GM21381 (cell line): ENCODE data around the gene OPA3.
A peak's percentile ranks its signal among the peaks of the same experiment; 100 is the strongest.

ENCODE experiments used
- ATAC-seq: cut with Tn5 transposase; IDR thresholded peaks from one replicate; pipeline ENCODE4 v1.9.1; 2021; ENCODE audit warnings: mild to moderate bottlenecking, moderate library complexity; ENCODE audit not compliant: unreplicated experiment

OPA3 gene

DNA sequence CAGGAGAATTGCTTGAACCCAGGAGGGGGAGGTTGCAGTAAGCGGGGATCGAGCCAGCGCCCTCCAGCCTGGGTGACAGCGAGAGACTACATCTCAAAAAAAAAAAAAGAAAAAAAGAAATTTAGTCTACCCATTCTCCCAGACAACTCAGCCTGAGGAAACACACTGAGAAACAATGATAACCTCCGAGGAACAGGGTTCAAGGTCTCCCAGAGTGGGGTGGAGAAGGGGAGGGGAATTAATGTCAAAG, 78.7 kb downstream of the OPA3 start:
- ATAC-seq: no peak

GRCh38 chr19:45505151-45505995, 79.2 kb downstream of the OPA3 start:
- no peak for ATAC-seq

- no peak for ATAC-seq
These were observed 80.7 kb downstream of the OPA3 start for GRCh38 chr19:45503909-45504308.

DNA sequence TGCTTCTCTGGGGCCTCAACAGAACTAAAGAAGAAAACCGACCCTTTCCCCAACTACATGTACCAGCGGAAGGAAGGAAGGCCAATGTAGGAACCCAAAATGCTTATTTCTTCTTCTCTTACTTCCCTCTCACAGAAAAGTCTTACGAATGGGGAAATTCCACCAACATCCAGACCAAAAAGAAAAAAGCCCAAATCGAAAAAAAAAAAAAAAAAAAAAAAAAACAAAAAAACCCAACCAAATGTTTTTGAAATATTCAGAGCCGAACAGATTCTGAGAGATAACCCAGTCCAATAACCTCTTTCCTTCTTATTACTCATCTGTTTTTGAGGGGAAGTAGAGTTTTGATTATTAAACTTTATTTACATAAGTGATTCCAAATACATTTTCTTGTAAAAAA, 82.5 kb downstream of the OPA3 start:
- ATAC-seq: no peak

DNA sequence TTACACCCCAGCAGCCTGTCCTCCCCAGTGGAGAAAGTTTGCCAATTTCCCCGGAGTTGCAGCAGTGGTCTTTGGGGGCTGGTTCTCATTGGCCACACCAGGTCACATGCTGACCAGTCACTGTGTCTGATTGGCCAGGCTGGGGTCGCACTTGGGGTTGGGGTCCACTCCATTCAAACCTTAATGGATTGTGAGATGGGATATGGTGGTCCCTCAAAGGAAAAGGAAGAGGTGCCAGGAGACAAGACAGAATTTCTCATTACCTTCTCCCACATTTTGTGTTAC, 82.9 kb downstream of the OPA3 start:
- ATAC-seq: no peak

DNA sequence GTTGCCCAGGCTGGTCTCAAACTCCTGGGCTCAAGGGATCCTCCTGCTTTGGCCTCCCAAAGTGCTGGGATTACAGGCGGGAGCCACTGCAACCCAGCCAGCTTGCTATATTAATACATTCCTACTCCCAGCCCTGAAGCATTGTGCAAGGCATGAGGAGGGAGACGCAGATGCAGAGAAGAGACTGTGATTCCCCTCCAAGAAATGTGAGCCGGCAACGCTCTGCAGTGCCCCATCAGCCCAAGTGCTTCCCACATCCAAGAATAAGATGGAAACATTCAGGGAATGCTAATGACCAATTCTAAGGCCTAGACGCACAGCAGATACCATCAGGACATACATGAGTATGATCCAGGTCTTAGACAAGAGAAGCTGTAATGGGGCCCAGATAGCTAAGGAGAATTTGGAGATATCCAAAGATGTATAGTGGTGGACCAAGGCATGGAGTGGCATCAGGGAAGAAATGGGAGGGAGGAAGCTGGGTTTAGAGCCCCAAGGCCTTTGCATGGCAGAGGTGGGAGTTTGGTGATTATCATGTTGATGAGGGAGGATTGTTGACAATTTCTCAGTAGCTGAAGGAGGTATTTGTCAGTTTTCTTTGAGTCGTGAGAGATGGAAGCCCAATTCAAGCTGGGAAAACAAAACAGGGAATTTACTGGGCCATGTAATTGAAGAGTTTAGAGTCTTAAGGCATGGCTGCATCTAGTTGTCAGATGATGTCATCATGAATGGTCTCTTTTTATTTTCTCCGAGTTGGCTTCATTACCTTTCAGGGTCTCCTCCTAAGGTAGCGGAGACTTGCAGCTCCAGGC, 83.5 kb downstream of the OPA3 start:
- ATAC-seq: no peak

DNA sequence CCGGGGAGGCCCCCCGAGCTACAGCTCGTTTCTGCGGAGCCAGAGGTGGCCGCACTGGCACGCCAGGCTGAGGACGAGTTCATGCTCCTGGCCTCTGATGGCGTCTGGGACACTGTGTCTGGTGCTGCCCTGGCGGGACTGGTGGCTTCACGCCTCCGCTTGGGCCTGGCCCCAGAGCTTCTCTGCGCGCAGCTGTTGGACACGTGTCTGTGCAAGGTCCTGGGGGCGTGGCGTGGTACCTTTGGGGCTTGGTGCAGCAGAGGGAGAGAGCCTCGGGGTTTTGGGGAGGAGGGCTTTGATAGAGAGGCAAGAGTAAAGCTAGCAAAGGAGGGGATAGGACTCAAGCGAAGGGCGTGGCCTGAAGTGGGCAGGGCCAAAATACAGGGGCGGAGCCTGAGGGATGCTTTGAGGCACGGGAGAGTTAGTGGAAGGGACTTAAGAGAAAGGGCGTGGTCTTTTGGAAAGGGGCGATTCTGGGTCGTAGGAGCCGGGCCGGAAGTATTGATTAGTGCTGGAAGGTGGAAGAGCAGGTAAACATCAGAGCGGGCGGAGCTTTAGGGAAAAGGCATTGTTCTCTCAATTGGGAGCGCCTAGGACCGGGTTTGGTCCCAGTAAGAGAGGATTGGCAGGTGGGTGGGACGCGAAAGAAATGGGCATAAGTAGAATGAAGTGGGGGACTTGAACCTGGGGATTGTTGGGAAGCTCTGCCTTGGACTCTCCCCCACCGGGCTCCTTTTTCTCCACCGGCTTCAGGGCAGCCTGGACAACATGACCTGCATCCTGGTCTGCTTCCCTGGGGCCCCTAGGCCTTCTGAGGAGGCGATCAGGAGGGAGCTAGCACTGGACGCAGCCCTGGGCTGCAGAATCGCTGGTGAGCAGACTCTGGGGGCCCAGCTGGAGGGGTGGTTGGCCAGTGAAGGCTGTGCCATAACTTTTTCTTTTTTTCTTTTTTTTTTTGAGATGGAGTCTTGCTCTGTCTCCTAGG, 85.1 kb downstream of the OPA3 start:
- ATAC-seq: no peak

DNA sequence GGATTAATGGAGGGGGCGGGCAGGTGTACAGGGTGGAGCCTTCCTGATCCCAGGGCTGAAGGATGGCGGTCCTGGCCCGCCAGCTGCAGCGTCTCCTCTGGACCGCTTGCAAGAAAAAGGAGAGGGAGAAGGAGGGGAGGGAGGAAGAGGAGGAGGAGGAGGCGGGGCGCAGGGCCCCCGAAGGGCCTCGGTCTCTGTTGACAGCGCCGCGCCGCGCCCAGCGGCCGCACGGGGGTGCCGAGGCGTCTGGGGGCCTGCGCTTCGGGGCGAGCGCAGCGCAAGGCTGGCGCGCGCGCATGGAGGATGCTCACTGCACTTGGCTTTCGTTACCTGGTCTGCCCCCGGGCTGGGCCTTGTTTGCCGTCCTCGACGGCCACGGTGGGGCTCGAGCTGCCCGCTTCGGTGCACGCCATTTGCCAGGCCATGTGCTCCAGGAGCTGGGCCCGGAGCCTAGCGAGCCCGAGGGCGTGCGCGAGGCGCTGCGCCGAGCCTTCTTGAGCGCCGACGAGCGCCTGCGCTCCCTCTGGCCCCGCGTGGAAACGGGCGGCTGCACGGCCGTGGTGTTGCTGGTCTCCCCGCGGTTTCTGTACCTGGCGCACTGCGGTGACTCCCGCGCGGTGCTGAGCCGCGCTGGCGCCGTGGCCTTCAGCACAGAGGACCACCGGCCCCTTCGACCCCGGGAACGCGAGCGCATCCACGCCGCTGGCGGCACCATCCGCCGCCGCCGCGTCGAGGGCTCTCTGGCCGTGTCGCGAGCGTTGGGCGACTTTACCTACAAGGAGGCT, 86.0 kb downstream of the OPA3 start, which contains the start of gene PPM1N:
Gene PPM1N, plus strand, starts transcription at position 33 of the 785 bp plus-strand sequence. Its CDS starts 30 bp downstream, at position 63.
- ATAC-seq: peak; percentile 37

GRCh38 chr19:45497791-45498190, 86.8 kb downstream of the OPA3 start:
- no peak for ATAC-seq

DNA sequence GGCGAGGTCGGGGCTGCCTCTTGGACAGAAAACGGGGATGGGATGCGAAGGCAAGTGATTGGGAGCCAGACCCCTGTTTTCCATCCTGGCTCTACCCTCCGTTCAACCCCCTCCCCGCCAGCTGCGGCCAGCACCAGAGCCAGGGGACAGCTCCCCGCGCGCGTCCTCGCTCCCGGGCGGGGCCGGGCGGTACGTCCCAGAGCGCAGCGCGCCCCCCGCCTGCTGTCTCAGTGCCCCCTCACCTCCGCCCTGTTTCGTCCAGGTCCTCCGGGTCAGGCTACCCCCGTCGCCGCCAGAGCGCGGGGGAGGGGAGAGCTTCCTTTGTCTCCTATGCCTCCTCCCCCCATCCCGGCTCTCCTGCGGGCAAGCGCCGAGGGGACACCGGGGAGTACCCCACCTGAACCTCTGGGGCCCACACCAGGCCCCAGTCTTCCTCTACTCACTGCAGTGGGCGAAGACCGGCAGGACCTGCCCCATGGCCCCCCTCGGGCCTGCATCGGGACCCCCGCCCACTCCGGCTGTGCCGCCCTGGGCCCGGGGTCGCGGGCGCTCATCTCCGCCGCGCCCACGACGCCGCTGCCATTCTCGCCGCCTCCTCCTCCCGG, 88.2 kb downstream of the OPA3 start:
- no peak for ATAC-seq

- no peak for ATAC-seq
These were observed 89.4 kb downstream of the OPA3 start for GRCh38 chr19:45495178-45495577.

DNA sequence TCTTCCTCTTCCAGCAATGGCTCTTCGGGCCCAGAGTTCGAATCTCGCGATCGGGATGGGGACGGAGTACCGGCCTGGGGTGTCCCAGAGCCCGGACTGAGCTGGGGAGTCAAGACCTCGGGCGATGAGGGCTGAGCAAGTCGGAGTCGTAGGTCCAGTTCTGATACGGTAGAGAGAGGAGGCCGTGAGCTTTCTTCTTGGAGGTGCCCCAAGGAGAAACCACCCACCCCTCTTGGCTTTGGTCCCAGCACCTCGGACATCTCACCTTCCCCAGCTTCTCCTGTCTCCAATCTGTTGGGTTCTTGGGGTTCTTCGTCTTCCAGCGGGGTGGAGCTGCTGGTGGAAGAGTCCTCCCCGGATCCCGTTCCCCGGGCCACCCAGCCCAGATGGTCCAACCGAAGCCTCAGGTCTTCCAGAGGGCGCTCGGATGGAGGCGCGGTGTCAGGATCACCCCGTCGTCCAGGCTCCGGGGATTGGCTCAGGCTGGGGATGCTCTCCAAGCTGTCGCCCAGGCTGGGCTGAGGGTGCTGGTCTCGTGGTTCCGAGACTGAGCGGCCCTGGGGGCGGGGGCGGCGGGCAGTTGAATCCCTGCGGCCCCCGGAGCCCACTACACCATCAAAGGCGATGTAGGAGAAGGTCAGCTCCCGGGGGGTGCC, 90.2 kb downstream of the OPA3 start:
- ATAC-seq: no peak

DNA sequence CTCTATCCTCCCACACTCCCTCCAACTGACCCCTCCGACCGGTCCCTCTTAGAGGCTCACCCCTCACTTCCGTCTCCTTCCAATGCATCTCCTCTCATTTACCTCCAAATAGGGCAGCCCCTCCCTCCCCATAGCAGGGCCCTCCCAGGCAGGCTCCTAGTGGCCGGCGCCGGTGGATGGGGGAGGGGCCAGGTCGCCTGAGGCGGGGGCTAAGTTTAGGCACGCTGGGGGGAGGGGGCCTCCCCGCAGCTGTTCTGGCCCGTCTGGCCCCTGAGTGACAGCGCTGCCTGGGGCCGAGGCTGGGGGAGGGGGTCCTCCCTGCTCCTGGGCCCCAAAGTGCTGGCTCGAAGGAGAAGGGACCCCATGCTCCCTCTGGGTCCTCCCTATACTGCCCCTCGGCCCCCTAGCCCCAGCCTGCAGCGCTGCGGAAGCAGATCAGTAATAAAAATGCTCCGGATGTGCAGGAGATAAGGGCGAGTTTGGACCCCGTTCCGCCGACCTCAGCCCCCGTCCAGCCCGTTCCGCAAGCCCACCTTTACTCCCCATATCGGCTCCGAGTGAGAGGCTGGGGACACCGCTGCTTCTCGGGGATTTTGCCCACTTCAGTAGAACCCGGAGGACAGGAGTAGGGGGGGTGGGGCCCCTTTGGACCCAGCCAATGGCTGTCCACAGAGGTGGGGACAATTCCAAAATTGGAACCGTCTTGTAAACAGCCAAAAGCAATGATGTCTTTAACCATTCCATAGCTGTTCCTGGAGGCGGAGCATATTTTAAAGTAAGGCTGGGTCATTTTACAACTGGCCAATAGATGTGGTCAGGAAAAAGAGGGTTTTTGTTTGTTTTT, 91.8 kb downstream of the OPA3 start:
- no peak for ATAC-seq

DNA sequence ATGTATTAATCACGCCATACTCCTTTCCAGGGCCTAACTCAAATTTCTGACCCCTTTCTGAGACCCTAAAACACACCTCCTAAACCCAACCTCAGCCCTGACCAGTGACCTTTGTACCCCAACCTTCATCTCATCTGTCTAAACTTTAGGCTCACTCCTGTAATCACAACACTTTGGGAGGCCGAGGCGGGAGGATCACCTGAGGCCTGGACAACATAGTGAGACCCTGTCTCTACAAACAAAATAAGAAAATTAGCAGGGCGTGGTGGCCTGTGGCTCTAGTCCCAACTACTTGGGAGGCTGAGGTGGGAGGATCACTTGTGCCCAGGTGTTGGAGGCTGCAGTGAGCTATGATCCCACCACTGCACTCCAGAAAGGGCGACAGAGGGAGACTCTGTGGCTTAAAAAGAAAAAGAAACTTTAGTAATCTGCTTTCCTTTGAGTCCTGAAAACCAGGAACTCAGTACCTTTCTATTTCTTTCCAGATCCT, 92.4 kb downstream of the OPA3 start:
- ATAC-seq: no peak

DNA sequence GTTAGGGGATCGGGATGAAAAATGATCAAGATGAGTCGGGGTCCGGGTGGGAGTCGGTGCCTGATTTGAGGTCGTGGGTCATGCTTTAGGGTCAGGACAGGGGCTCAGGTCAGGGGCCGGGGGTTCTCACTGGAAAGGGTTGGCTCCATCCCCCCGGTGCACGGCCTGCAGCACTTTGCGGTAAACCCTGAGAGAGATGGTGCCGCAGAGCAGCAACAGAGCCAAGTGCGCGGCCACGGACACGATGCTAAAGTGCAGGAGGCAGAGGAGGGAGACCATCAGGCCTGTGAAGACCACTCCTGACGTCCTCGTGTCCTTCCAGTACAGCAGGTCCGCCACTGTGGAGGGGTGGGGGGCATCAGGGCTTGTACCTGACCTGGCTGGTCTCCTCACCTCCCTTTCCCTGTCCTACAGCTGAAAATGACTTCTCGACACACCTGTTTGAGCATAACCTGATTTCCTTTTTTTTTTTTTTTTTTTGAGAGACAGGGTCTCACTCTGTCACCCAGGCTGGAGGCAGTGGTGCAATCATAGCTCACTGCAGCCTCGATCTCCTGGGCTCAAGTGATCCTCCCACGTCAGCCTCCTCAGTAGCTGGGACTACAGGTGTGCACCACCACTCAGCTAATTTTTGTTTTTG, 95.3 kb downstream of the OPA3 start:
- ATAC-seq: no peak

DNA sequence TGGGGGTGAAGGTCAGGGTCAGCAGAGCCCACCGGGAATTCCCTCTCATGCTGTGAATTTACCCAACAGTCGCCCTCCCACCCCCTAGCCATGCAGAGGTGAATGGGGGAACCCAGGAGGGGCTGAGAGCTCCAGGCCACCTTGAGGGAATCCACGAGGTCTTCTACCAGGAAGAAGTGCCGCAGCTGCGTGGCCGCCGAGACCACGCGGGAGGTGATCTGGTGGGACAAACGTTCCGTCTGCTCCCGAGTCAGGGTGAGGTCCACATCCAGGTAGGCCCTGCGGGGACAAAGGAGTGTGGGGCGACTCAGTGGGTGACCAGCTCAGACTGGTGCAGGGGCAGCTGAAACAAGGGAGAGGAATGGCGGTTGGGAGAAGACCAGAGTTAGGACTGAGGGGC, 95.9 kb downstream of the OPA3 start:
- ATAC-seq: no peak

DNA sequence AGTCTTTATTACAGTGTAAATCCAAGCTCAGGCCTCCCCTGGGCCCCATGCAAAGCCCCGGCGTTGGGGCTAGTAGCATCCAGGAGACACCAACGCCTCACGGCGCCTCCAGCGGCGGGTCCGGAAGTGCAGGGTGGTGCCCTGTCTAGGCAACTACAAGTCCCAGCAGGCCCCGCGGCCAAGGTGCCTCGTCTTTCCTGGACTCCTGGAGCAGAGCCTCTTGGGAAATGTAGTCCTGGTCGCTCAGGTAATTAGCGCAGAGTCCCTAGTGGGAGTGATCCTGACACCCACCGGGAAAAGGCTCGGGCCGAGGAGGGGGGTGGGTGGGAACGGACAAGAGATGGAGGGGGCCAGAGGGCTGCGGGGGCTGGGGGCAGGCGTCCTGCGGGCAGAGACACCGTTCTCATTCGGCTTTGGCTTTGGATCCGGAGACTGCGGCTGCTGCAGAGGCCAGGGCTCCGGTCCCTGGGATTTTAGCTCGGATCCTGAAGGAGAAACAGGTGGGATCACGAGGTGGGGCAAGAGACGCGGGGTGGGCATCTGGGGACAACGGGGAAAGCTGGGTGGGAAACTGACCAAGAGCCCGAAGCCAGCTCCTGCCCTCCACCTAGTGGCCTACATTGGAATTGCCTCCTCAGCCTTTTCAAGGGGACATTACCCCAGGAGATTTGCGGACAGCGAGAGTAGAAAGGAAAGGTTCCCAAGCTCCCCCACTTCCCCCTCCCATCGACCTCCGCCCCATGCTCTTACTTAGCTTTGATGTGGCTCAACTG, 99.1 kb downstream of the OPA3 start:
- peak; percentile 94 for ATAC-seq
